K562 (cell line): ENCODE data around the gene IFNA1. TPM values are rescaled to one million over a fixed set of nuclear protein-coding genes. Genes with fewer than 3 reads are reported as not detected.

Experiments
- ATAC-seq: fragments of 200-7000 bp; cut with Tn5 transposase; 3 replicates; pipeline ENCODE4 v1.9.1; 2020; ENCODE audit warnings: moderate library complexity
- BruUV-seq: library from RNA; stranded (reverse); fragments of 400-500 nt; replicated peaks from 2 replicates; lab custom pipeline; 2021; lab: Mats Ljungman, UMichigan
- CTCF ChIA-PET: fragments of 300-600 bp; formaldehyde crosslinking; extraction: SDS; loops from one replicate; lab custom pipeline; 2021; ENCODE audit warnings: low intra/inter-chr PET ratio; lab: Yijun Ruan, JAX
- POLR2A ChIA-PET: fragments of 300-600, 350-650 bp; sonication (Branson Sonifier 250); formaldehyde crosslinking; extraction: SDS; loops from one replicate; lab custom pipeline; 2021; ENCODE audit warnings: antibody characterized with exemption, inconsistent platforms; lab: Yijun Ruan, JAX
- DNase-seq, 4 experiments: peaks; one replicate each; pipeline versions ENCODE4 v3.0.0 to v3.0.0-alpha.2; 2011 to 2018; ENCODE audit warnings: low spot score in 3 of 4, mixed read lengths in 3 of 4; ENCODE audit errors: extremely low read depth in 1 of 4
- FAIRE-seq: peaks from 2 replicates; lab custom pipeline; 2011; peaks lifted over from hg19 to GRCh38; lab: Jason Lieb, UNC
- H2AFZ ChIP-seq: 2 replicates; pipeline ENCODE4 v1.6.0; 2011; ENCODE audit warnings: low read depth, low read length, control low read depth, inconsistent platforms
- H3K27ac ChIP-seq: fragments of 200-600 bp; 3 replicates; pipeline ENCODE4 v1.8.0; 2011; ENCODE audit warnings: low read depth, mild to moderate bottlenecking, control low read depth, inconsistent platforms, low read length, moderate library complexity, mixed read lengths; ENCODE audit errors: extremely low read depth
- H3K27me3 ChIP-seq, 2 experiments: fragments of 300-600 bp in 1 of 2; 2 replicates in 1 of 2; 3 replicates in 1 of 2; pipeline versions ENCODE4 v1.6.0 to v1.8.0; 2011; ENCODE audit warnings: inconsistent platforms in 2 of 2, low read length in 2 of 2, mild to moderate bottlenecking in 1 of 2, mixed read lengths in 1 of 2, moderate library complexity in 1 of 2; ENCODE audit not compliant: control insufficient read depth in 2 of 2, insufficient read depth in 2 of 2
- H3K36me3 ChIP-seq: fragments of 300-600 bp; 3 replicates; pipeline ENCODE4 v1.8.0; 2011; ENCODE audit warnings: mild to moderate bottlenecking, low read length, inconsistent platforms; ENCODE audit not compliant: control insufficient read depth, insufficient read depth
- H3K4me1 ChIP-seq, 2 experiments: fragments of 200-600 bp in 1 of 2; replicated peaks in 1 of 2; 2 replicates in 1 of 2; 3 replicates in 1 of 2; pipeline versions ENCODE4 v1.5.1 to v1.8.0; 2011; ENCODE audit warnings: inconsistent platforms in 2 of 2, low read length in 2 of 2, mild to moderate bottlenecking in 1 of 2, mixed read lengths in 1 of 2, moderate library complexity in 1 of 2; ENCODE audit not compliant: control insufficient read depth in 2 of 2, insufficient read depth in 2 of 2
- H3K4me2 ChIP-seq: 2 replicates; pipeline ENCODE4 v1.6.1; 2011; ENCODE audit warnings: low read length, control low read depth, inconsistent platforms, mixed read lengths; ENCODE audit not compliant: insufficient read depth
- H3K4me3 ChIP-seq: fragments of 200-600 bp; sonication (generic), shearing (Covaris generic); 2 replicates; pipeline ENCODE4 v1.5.1; 2016; ENCODE audit warnings: control low read depth, inconsistent platforms
- H3K79me2 ChIP-seq: fragments of 200-600 bp; 3 replicates; pipeline ENCODE4 v1.8.0; 2011; ENCODE audit warnings: low read length, inconsistent platforms; ENCODE audit not compliant: control insufficient read depth, insufficient read depth
- H3K9ac ChIP-seq, 2 experiments: 2 replicates each; pipeline versions ENCODE4 v1.6.0 to v1.6.1; 2011; ENCODE audit warnings: low read depth in 2 of 2, low read length in 2 of 2, control low read depth in 1 of 2, inconsistent platforms in 1 of 2, mild to moderate bottlenecking in 1 of 2, mixed read lengths in 1 of 2; ENCODE audit not compliant: insufficient read depth in 1 of 2
- H3K9me1 ChIP-seq: one replicate; pipeline ENCODE4 v1.6.0; 2011; ENCODE audit warnings: inconsistent platforms, mild to moderate bottlenecking, low read length, moderate library complexity; ENCODE audit not compliant: control insufficient read depth, insufficient read depth
- H3K9me3 ChIP-seq: replicated peaks from 2 replicates; pipeline ENCODE4 v1.5.1; 2011; ENCODE audit warnings: low read depth, low read length, inconsistent platforms; ENCODE audit not compliant: control insufficient read depth, insufficient read depth
- H4K20me1 ChIP-seq: replicated peaks from 2 replicates; pipeline ENCODE4 v1.6.1; 2011; ENCODE audit warnings: low read length, inconsistent platforms, mixed read lengths; ENCODE audit not compliant: control insufficient read depth, insufficient read depth
- BRD4 ChIP-seq: fragments of 200-600 bp; sonication (generic); IDR thresholded peaks from 2 replicates; pipeline ENCODE4 v1.6.1; 2017; ENCODE audit warnings: inconsistent platforms
- CBX8 ChIP-seq: fragments of 200-600 bp; sonication (generic); IDR thresholded peaks from 2 replicates; pipeline ENCODE4 v1.6.1; 2012; ENCODE audit warnings: borderline replicate concordance, mixed run types, low read depth, mild to moderate bottlenecking, moderate library complexity, mixed read lengths, low read length, control low read depth, inconsistent platforms; ENCODE audit not compliant: poor library complexity, severe bottlenecking; ENCODE audit errors: extremely low read depth
- CREM ChIP-seq: IDR thresholded peaks from 2 replicates; pipeline ENCODE4 v1.6.1; 2014; ENCODE audit warnings: antibody characterized with exemption, low read depth
- EHMT2 ChIP-seq: fragments of 450-650 bp; IDR thresholded peaks from 2 replicates; pipeline ENCODE4 v1.6.1; 2018; ENCODE audit warnings: antibody characterized with exemption
- MCM3 ChIP-seq: fragments of 450-650 bp; IDR thresholded peaks from 2 replicates; pipeline ENCODE4 v1.6.1; 2016
- MCM7 ChIP-seq, 2 experiments: fragments of 450-650 bp; IDR thresholded peaks; 2 replicates each; pipeline ENCODE4 v1.6.1; 2016 to 2018
- NR4A1 ChIP-seq, 2 experiments: fragments of 250-450 bp in 1 of 2; fragments of 450-650 bp in 1 of 2; sonication (Bioruptor Pico) in 1 of 2; IDR thresholded peaks; 2 replicates each; pipeline versions ENCODE4 v1.4.0 to v1.6.1; 2016 to 2020; ENCODE audit warnings: mild to moderate bottlenecking in 2 of 2, missing compliant biosample characterization in 1 of 2, missing genetic modification characterization in 1 of 2, moderate library complexity in 1 of 2
- SAP30 ChIP-seq: fragments of 200-600 bp; sonication (generic); IDR thresholded peaks from 2 replicates; pipeline ENCODE4 v1.6.1; 2012; ENCODE audit warnings: borderline replicate concordance, low read depth, mild to moderate bottlenecking, moderate library complexity, low read length, control low read depth, inconsistent platforms; ENCODE audit not compliant: insufficient read depth, poor library complexity, severe bottlenecking
- SMAD3 ChIP-seq: fragments of 450-650 bp; formaldehyde crosslinking; conservative IDR thresholded peaks from 2 replicates; pipeline ENCODE4 v1.4.0; 2020; ENCODE audit warnings: mild to moderate bottlenecking
- SRSF9 ChIP-seq: fragments of 200-400 bp; formaldehyde crosslinking; IDR thresholded peaks from 2 replicates; pipeline ENCODE4 v1.6.1; 2017; ENCODE audit warnings: low read depth, low read length, borderline replicate concordance
- ZBED1 ChIP-seq: IDR thresholded peaks from 2 replicates; pipeline ENCODE4 v1.6.1; 2014
- ZBTB8A ChIP-seq: fragments of 450-650 bp; IDR thresholded peaks from 2 replicates; pipeline ENCODE4 v1.6.1; 2018; ENCODE audit warnings: mild to moderate bottlenecking, moderate library complexity; ENCODE audit not compliant: partially characterized antibody
- ZNF174 ChIP-seq: fragments of 250-450 bp; sonication (Bioruptor Pico); IDR thresholded peaks from 2 replicates; pipeline ENCODE4 v1.4.0; 2020; ENCODE audit warnings: mild to moderate bottlenecking
- ZNF212 ChIP-seq: fragments of 450-650 bp; formaldehyde crosslinking; IDR thresholded peaks from 2 replicates; pipeline ENCODE4 v1.4.0; 2020; ENCODE audit warnings: mild to moderate bottlenecking
- ZNF778 ChIP-seq: fragments of 450-650 bp; formaldehyde crosslinking; IDR thresholded peaks from 2 replicates; pipeline ENCODE4 v1.4.0; 2020; ENCODE audit warnings: mild to moderate bottlenecking, moderate library complexity
- WGBS: fragments of 100-300 bp; shearing (Covaris generic); methylation state at CpG from one replicate; pipeline ENCODE4 v1.1.6; 2016; ENCODE audit warnings: low coverage, mixed read lengths; ENCODE audit not compliant: insufficient coverage; ENCODE audit errors: missing lambda C conversion rate; 5-methylcytosine and 5-hydroxymethylcytosine counted together
- in situ Hi-C: fragments of 300-500 bp; cut with MboI; formaldehyde crosslinking; loops from 4 replicates; pipeline ENCODE4 v1.15.0; 2018; ENCODE audit warnings: inconsistent platforms, mixed read lengths
- intact Hi-C: fragments of 100-400 bp; cut with micrococcal nuclease; formaldehyde crosslinking; loops from 2 replicates; pipeline ENCODE4 v1.14.2; 2022
- polyA plus RNA-seq, 8 experiments: library from polyadenylated mRNA; depleted of rRNA in 4 of 8; stranded (reverse) in 5 of 8; unstranded in 3 of 8; fragments of >200 nt; fragmentation: Nextera tagmentation in 2 of 8; fragmentation: Illumina TruSeq in 1 of 8; extraction: Ambion mirVana in 2 of 8; extraction: Trizol in 1 of 8; gene quantifications; 2 replicates each; pipeline versions ENCODE4 v1.2.1 to v1.2.3, GENCODE V29; 2011 to 2014; ENCODE audit warnings: inconsistent platforms in 1 of 8, missing spikeins in 1 of 8
- total RNA-seq, 7 experiments: library from RNA; depleted of rRNA in 6 of 7; stranded (reverse); fragments of >200 nt in 6 of 7; fragmentation: Illumina TruSeq in 2 of 7; extraction: Trizol in 2 of 7; gene quantifications; 2 replicates each; pipeline versions ENCODE4 v1.2.1 to v1.2.3, GENCODE V29; 2011 to 2021; ENCODE audit warnings: low replicate concordance in 1 of 7
- TF ChIP-seq, protein P1 (sequence below): fragments of 450-650 bp; IDR thresholded peaks from 2 replicates; pipeline ENCODE4 v1.6.1; 2016; ENCODE audit warnings: mild to moderate bottlenecking

IFNA1 gene
- total and polyA plus RNA-seq, 9 of the 15 experiments (the other 6 are each of a cell fraction or from before 2014, with no cell fraction given): not detected

DNA sequence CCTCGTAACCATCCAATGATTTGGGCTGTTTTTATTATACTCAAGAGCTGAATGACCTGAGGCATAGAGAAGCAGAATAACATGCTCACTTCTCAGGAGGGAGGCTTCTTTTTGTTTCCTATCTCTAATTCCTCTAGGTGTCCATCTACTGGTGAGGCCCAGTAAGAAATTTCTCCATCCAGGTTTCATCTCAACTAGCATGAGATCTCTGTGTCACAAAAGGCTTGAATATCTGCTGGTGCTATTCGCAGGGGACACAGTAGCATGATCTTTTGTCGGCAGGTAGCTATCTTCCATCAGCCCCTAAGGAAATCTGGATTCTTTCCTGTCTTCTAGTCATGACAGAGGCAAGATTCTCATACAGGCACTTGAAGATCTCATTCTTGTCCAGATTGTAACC lies 33.0 kb downstream of the IFNA1 start:
- Histone ChIP-seq H3K4me3 (no peak overlapping the region), H2AFZ (no peak overlapping the region), H3K27ac (no peak overlapping the region), H3K4me1 (no peaks in the 10 kb centered on the region), H3K9ac (no peak overlapping the region), H3K9me3 (no peaks in the 10 kb centered on the region), H3K4me2 (no peak overlapping the region), H3K36me3 (no peaks in the 10 kb centered on the region), H3K9me1 (no peaks in the 10 kb centered on the region), H4K20me1 (no peaks in the 10 kb centered on the region), H3K79me2 (no peaks in the 10 kb centered on the region), H3K27me3 (no peaks in the 10 kb centered on the region)
- in situ Hi-C loops: no loop called here
- ATAC-seq (no peak), FAIRE-seq (no peak), DNase-seq (no peak)
- CTCF ChIA-PET: no interaction called here
- no TSS peak for BruUV-seq
- TF ChIP-seq EHMT2: no peak
- POLR2A ChIA-PET: no interaction called here
- intact Hi-C loops: no loop called here
- no CpG with 5 or more reads among the region's 3 CpGs for whole genome bisulfite sequencing

DNA sequence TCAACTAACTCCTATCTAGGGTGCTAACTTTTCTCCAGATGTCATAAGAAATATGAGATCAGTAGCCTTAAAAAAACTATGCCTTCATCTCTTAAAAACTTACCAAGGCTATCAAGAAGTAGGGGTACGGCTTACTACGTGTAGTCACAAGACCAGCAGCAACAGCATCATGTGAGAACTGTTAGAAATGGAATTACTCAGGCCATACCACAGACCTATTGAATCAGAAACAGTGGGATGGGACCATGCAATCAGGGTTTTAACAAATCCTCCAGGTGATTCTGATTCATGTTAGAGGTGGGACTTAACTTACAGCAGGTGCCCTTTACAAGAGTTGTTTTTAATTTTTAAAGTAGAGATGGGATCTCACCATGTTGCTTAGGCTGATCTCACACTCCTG lies 37.2 kb downstream of the IFNA1 start:
- POLR2A ChIA-PET: no interaction called here
- Histone ChIP-seq H3K36me3 (no peaks in the 10 kb centered on the region), H3K4me2 (no peak overlapping the region), H3K4me1 (no peaks in the 10 kb centered on the region), H3K9ac (no peak overlapping the region), H3K27me3 (no peaks in the 10 kb centered on the region), H2AFZ (no peak overlapping the region), H3K79me2 (no peaks in the 10 kb centered on the region), H3K9me3 (no peaks in the 10 kb centered on the region), H3K27ac (no peak overlapping the region), H3K4me3 (no peak overlapping the region), H3K9me1 (no peaks in the 10 kb centered on the region), H4K20me1 (no peaks in the 10 kb centered on the region)
- no peak for DNase-seq
- in situ Hi-C loops (no loop called here), intact Hi-C loops (no loop called here)
- CTCF ChIA-PET: no interaction called here
- BruUV-seq: no TSS peak
- no CpG with 5 or more reads among the region's 2 CpGs for whole genome bisulfite sequencing
- no peak for FAIRE-seq
- no peak for ATAC-seq
- TF ChIP-seq, protein P1, sequence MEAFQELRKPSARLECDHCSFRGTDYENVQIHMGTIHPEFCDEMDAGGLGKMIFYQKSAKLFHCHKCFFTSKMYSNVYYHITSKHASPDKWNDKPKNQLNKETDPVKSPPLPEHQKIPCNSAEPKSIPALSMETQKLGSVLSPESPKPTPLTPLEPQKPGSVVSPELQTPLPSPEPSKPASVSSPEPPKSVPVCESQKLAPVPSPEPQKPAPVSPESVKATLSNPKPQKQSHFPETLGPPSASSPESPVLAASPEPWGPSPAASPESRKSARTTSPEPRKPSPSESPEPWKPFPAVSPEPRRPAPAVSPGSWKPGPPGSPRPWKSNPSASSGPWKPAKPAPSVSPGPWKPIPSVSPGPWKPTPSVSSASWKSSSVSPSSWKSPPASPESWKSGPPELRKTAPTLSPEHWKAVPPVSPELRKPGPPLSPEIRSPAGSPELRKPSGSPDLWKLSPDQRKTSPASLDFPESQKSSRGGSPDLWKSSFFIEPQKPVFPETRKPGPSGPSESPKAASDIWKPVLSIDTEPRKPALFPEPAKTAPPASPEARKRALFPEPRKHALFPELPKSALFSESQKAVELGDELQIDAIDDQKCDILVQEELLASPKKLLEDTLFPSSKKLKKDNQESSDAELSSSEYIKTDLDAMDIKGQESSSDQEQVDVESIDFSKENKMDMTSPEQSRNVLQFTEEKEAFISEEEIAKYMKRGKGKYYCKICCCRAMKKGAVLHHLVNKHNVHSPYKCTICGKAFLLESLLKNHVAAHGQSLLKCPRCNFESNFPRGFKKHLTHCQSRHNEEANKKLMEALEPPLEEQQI: no peak
- TF ChIP-seq CREM: no peak
- TF ChIP-seq BRD4: no peak
- TF ChIP-seq NR4A1 (CRISPR knock-in tag; IDR thresholded peaks at IDR 0.05): no peak
- no peak for TF ChIP-seq NR4A1 (tag; IDR thresholded peaks at IDR 0.05)
- no peak for TF ChIP-seq SMAD3 (CRISPR knock-in tag)
- TF ChIP-seq SRSF9: no peak
- TF ChIP-seq ZNF174 (CRISPR knock-in tag): no peak
- no peak for TF ChIP-seq CBX8
- TF ChIP-seq MCM7 (IDR thresholded peaks at IDR 0.05): no peak
- TF ChIP-seq SAP30: no peak
- no peak for TF ChIP-seq ZNF212 (CRISPR knock-in tag)
- TF ChIP-seq ZBTB8A: no peak
- TF ChIP-seq ZBED1: no peak
- no peak for TF ChIP-seq MCM3
- no peak for TF ChIP-seq ZNF778 (CRISPR knock-in tag)
